ENCODE measurements around the gene KLK5.
A peak's percentile ranks its signal among the peaks of the same experiment; 100 is the strongest.
"Not testable (repeated sequence)": the region's sequence is repeated elsewhere in the genome, so short reads cannot be mapped to it uniquely, and the experiment has no call there.

KLK5 gene

DNA sequence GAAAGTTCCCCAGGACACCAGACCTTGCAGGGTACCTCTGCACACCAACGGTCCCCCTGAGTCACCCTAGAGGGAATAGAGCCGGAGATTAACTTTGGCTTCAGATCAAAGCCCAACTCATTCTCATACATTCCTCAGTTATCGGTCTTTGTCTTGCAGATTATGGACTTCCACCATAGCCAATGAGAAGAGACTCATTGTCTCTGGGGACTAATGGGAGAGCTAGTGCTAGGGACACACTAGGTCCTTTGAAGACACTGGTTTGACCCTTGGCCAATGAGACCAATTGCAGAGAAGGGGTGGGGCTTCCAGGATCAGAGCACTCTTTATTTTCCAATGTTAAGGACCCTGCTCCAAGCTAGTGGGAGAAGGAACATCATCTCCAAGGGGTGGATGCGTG, 24.8 kb upstream of the KLK5 start:
- H3K9me3 Mint-ChIP-seq = no peaks in the 10 kb centered on the region
- ATAC-seq (no peak), DNase-seq (no peak)
- H3K27ac Mint-ChIP-seq = no peak overlapping the region
- H3K27me3 Mint-ChIP-seq = peaks cover 79% of the 10 kb centered on the region
- no peaks in the 10 kb centered on the region for H3K4me1 Mint-ChIP-seq
- H3K4me3 Mint-ChIP-seq = no peak overlapping the region

DNA sequence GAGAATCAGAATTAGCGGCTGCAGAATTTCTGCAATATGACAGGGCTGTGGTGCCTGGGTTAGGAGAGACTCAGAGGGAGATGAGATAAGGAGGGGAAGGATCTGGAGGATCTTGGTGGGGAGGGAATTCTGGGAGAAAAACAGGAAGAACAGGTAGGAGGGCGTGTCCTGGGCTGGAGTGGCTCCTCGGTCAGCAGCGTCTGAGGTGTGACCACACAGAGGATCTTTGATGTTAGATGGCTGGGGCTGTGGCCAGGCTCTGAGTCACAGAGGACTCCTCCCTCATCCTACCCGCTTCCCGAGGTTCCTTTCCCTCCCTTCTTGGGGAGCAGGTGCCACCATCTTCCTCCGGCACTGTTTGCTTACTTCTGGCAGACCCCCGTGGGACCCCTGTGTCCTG, 22.9 kb upstream of the KLK5 start:
- Mint-ChIP-seq H3K9me3 (no peaks in the 10 kb centered on the region), H3K27me3 (peaks cover 78% of the 10 kb centered on the region), H3K27ac (no peak overlapping the region)

DNA sequence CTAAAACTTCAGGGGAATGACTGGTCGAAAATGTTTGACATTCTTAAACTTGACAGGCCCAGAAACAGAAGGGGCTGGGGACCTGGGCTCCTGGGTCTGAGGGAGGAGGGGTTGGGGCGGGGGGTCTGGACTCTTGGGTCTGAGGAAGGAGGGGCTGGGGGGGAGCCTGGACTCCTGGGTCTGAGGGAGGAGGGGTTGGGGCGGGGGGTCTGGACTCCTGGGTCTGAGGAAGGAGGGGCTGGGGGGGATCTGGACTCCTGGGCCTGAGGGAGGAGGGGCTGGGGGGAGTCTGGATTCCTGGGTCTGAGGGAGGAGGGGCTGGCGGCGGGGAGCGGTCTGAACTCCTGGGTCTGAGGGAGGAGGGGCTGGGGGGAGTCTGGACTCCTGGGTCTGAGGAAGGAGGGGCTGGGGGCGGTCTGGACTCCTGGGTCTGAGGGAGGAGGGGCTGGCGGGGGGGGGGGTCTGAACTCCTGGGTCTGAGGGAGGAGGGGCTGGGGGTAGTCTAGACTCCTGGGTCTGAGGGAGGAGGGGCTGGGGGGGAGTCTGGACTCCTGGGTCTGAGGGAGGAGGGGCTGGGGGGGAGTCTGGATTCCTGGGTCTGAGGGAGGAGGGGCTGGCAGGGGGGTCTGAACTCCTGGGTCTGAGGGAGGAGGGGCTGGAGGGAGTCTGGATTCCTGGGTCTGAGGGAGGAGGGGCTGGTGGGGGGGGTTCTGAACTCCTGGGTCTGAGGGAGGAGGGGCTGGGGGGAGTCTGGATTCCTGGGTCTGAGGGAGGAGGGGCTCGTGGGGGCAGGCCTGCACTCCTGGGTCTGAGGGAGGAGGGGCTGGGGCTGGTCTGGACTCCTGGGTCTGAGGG, 22.1 kb upstream of the KLK5 start:
- Mint-ChIP-seq H3K4me1 (no peaks in the 10 kb centered on the region), H3K4me3 (no peak overlapping the region), H3K27ac (no peak overlapping the region), H3K27me3 (peaks cover 78% of the 10 kb centered on the region), H3K9me3 (no peaks in the 10 kb centered on the region)
- DNase-seq (no peak), ATAC-seq (no peak)

More for the DNA sequence above, 22.9 kb upstream of the KLK5 start:
- no peak for ATAC-seq
- no peak for DNase-seq
- Mint-ChIP-seq H3K4me1 (no peaks in the 10 kb centered on the region), H3K4me3 (no peak overlapping the region)

DNA sequence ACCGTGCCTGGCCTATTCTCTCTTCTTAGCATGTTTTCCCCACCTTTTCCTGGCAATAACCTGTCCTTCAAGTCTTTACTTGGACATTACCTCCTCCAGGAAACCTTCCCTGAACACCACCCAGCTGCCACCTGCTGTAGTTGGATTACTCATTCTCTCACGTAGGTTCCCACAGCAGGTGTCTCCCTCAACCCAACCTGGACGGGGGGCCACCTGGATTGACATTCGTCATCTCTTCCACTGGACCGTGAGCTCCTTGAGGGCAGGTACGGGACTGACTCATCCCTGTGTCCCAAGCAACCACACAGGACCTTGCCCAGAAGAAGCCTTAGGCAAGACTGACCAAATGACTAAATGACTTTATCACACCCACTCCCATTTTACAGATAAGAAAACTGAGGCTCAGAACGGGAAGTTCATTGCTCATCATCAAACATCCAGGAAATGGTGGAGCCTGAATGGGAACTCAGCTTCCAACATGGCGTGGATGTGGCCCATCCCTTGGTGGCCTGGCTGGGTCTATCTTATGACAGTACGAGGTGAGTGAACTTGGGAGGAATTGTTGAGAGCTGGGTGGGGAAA, 20.0 kb upstream of the KLK5 start:
- ATAC-seq (no peak), DNase-seq (no peak)
- no peak overlapping the region for H3K27ac Mint-ChIP-seq
- peaks cover 64% of the 10 kb centered on the region for H3K27me3 Mint-ChIP-seq
- H3K4me1 Mint-ChIP-seq = no peaks in the 10 kb centered on the region
- no peaks in the 10 kb centered on the region for H3K9me3 Mint-ChIP-seq
- no peak overlapping the region for H3K4me3 Mint-ChIP-seq

DNA sequence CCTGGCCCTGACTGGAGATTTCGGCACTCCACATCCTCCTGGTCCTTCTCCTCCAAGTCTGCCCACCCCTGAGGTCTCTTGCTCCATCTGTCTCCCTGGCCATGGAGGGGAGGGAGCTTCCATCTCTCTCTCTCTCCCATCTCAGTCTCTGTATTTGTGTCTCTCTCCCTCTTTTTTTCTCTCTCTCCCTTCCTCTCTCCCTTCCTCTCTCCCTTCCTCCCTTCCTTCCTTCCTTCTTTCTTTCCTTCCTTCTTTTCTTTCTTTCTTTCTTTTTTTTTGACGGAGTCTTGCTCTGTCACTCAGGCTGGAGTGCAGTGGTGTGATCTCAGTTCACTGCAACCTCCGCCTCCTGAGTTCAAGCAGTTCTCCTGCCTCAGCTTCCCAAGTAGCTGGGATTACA, 17.0 kb upstream of the KLK5 start:
- not testable (repeated sequence) for DNase-seq, ATAC-seq, H3K9me3 Mint-ChIP-seq, H3K4me3 Mint-ChIP-seq, H3K4me1 Mint-ChIP-seq
- H3K27ac Mint-ChIP-seq = peak overlapping the region in 1 of 2 donors; percentile 52
- H3K27me3 Mint-ChIP-seq = peaks cover 72% of the 10 kb centered on the region

DNA sequence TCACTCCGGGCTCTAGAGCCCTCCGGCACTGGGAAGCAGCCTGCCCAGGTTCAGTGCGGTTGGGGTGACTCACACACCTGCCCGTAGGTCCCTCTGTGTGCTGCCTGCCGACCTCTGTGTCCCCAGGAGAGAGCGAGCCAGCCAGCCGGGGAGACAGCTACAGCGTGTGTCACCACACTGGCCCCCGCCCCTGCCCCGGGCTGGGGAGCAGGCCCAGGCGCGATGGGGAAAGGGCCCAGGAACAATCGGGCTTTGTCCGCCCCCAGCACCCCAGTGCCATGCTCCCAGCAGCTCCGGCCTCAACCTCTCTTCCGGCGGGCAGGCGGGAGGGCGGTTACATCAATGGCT, 16.5 kb upstream of the KLK5 start, which contains the start of gene KLK6:
Gene KLK6 (minus strand): TSS at position 179 of the 348 bp plus-strand sequence. CDS start 1,487 bp downstream, outside the sequence.
- no peaks in the 10 kb centered on the region for H3K9me3 Mint-ChIP-seq
- H3K4me3 Mint-ChIP-seq = no peak within 1 kb of the TSS
- peaks cover 72% of the 10 kb centered on the region for H3K27me3 Mint-ChIP-seq
- no peak for ATAC-seq
- DNase-seq = no peak
- no peaks in the 10 kb centered on the region for H3K4me1 Mint-ChIP-seq
- peak within 1 kb of the TSS in 1 of 2 donors; percentile 52 for H3K27ac Mint-ChIP-seq

DNA sequence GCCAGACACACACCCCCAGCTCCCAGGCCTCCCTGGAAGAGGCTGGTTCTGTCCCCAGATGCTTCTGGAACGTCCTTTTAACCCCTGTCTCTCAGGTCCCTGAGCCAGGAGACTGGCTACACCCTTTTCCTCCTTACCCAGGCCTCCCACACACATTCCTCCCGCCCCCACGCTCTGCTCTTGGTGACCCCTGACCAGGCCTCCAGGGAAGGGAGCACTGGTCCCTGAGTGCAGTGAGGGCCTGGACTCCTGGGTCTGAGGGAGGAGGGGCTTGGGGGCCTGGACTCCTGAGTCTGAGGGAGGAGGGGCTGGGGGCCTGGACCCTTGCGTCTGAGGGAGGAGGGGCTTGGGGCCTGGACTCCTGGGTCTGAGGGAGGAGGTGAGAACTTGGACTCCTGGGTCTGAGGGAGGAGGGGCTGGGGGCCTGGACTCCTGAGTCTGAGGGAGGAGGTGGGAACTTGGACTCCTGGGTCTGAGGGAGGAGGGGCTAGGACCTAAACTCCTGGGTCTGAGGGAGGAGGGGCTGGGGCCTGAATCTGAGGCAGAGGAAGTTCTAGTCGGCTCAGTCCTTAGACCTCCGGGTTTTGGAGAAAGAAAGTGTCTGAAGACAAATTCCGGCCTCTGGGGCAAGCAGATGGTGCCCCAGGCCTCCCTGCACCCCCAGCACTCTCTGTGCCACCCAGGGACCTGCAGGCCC, 16.0 kb upstream of the KLK5 start:
- Mint-ChIP-seq H3K4me3 (no peak overlapping the region), H3K4me1 (no peaks in the 10 kb centered on the region), H3K9me3 (peaks cover 1 to 4% of the 10 kb centered on the region in 2 donors), H3K27ac (no peak overlapping the region), H3K27me3 (peaks cover 74% of the 10 kb centered on the region)
- no peak for DNase-seq
- ATAC-seq = no peak

DNA sequence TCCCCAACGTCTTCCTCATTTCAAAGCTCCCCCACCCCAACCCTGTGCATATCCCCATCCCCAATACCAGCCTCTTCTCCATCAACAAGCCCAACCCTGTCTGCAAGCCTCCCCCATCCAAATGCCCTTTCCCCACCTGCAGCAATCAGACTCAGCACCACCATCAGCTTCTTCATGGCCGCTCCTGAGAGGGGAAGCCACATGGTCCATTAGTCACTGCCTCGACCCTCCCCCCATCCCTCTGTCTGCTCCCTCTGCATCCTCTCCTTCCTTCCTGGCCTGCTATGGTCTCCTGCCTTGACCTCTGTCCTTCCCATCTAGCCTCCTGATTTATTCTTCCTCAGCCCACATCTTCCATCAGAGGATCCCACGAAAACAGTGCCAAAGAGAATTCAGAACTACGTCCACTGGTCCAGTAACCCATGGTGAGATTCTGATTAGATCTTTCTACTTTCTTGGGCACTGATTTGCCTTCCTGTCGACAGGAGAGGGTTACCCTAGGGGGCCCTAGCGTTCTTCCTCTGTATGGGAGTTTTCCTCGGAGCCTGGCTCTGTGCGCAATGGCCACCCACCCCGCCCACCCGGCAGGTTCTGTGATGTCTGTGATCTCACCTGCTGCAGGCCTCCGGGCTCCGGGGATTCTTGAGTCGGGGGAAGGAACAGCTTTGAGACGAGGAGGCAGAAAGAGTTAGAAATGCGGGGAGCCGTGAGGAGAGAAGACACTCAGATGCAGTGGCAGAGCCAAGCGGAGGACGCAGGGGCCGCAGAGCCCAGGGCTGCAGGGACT, 15.3 kb upstream of the KLK5 start:
- DNase-seq (no peak), ATAC-seq (no peak)
- H3K9me3 Mint-ChIP-seq = peaks cover 6 to 8% of the 10 kb centered on the region in 2 donors
- H3K27me3 Mint-ChIP-seq = peaks cover 76% of the 10 kb centered on the region
- no peak overlapping the region for H3K4me3 Mint-ChIP-seq
- no peak overlapping the region for H3K27ac Mint-ChIP-seq
- H3K4me1 Mint-ChIP-seq = no peaks in the 10 kb centered on the region

DNA sequence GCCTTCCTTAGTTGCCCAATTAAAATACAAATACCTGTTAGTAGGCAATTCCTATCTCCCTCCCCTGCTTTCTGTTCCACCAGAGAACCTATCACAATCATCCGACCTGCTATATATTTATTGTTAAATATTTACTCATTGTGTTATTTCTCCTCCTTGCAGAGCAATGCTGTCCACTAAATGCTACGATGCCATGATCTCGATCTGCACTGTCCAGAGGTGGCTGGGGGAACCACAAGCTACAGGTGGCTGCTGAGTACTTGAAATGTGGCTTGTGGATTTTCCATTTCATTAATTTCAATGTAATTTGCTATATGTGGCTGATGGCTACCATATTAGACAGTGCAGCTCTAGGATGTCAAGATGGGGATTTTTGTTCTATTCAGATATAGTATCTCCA, 11.4 kb upstream of the KLK5 start:
- no peak overlapping the region for H3K4me3 Mint-ChIP-seq
- no peaks in the 10 kb centered on the region for H3K4me1 Mint-ChIP-seq
- no peak overlapping the region for H3K27ac Mint-ChIP-seq
- ATAC-seq (no peak), DNase-seq (no peak)
- H3K9me3 Mint-ChIP-seq = peaks cover 24 to 29% of the 10 kb centered on the region in 2 donors
- peaks cover 54% of the 10 kb centered on the region for H3K27me3 Mint-ChIP-seq

DNA sequence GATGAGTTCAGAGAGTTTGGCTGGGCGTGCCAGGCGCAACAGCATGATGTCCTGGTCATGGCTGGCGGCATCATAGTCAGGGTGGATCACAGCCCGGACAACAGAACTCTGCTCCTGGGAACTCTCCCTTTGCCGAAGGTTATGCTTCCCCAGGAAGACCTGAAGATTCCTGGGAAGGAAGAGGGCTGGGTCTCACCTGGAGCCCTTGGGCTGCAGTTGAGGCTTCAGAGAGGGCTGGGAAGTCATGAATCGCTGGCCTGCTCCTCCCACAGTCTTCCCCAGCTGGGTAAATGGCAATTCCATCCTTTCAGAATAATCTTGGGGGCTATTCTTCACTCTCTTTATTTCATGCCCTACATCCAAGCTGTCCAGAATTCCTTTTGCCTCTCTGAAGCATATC, 10.5 kb upstream of the KLK5 start:
- ATAC-seq = no peak
- no peak for DNase-seq
- H3K9me3 Mint-ChIP-seq = peaks cover 24 to 29% of the 10 kb centered on the region in 2 donors
- H3K4me3 Mint-ChIP-seq = no peak overlapping the region
- H3K4me1 Mint-ChIP-seq = no peaks in the 10 kb centered on the region
- H3K27me3 Mint-ChIP-seq = peaks cover 61% of the 10 kb centered on the region
- H3K27ac Mint-ChIP-seq = no peak overlapping the region

DNA sequence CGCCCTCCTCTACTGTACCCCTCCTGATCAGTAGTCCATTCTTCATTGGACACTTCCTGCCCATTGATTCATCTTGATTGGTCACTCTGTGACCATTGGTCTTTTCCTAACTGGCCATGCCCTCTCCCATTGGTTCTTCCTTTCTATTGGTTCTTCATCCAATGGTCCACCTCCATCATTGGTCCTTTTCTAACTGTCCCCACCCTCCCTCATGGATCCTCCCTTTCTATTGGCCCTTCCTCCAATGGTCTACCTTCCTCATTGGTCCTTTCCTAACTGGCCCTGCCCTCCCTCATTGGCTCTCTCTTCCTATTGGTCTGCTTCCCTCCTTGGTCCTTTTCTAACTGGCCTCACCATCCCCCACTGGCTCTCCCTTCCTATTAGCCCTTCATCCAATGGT, 9.4 kb upstream of the KLK5 start:
- no peaks in the 10 kb centered on the region for H3K4me1 Mint-ChIP-seq
- no peak overlapping the region for H3K4me3 Mint-ChIP-seq

DNA sequence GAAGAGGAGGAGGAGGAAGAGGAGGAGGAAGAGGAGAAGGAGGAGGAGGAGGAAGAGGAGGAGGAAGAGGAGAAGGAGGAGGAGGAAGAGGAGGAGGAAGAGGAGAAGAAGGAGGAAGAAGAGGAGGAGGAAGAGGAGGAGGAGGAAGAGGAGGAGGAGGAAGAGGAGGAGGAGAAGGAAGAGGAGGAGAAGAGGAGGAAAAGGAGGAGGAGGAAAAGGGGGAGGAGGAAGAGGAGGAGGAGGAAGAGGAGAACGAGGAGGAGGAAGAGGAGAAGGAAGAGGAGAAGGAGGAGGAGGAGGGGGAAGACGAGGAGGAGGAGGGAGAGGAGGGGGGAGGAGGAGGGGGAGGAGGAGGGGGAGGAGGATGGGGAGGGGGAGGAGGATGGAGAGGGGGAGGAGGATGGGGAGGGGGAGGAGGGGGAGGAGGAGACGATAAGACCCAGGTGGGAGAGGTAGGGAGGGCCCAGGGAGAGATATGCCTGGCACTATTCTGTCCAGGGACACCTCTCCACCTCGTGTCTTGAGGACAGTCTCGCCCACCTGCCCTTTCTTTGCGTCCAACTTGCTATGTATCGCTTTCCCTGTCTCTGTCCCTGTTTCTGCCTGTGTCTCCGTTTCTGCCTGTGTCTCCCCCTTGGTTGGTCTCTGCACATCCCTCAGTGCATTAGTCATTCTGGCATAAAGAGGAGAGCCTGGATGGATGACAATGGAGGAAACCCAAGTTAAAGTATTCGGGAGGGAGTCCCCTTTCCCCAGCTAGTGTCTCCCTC, 7.1 kb upstream of the KLK5 start:
- Mint-ChIP-seq H3K9me3 (peaks cover 24 to 29% of the 10 kb centered on the region in 2 donors), H3K4me3 (no peak overlapping the region), H3K27ac (no peak overlapping the region), H3K4me1 (no peaks in the 10 kb centered on the region), H3K27me3 (peaks cover 43% of the 10 kb centered on the region)
- ATAC-seq = peak; percentile 42
- DNase-seq = no peak

More for the DNA sequence above, 9.4 kb upstream of the KLK5 start:
- Mint-ChIP-seq H3K27ac (no peak overlapping the region), H3K9me3 (peaks cover 24 to 29% of the 10 kb centered on the region in 2 donors), H3K27me3 (peaks cover 61% of the 10 kb centered on the region)
- DNase-seq (no peak), ATAC-seq (no peak)

DNA sequence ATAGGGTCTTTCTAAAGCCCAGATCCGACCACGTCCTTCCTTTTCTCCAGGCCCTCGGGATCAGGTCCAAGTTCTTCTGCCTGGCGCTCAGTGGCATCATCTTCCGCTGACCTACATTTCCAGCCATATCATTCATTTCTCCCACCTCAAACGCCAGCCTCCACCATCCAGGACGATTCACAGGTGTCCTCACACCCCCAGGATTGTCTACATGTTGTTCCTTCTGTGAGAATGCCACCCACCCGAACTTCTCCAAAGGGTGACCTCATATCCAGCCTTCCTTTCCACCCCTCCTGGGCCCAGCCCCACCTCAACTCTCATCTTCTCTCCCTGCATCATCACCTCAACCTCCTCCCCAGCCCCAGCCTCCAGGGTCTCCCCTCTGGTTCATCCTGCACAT, 4.7 kb upstream of the KLK5 start:
- no peak for DNase-seq
- Mint-ChIP-seq H3K4me3 (no peak overlapping the region), H3K4me1 (no peaks in the 10 kb centered on the region), H3K9me3 (peaks cover 13 to 16% of the 10 kb centered on the region in 2 donors), H3K27me3 (peaks cover 45% of the 10 kb centered on the region), H3K27ac (no peak overlapping the region)
- no peak for ATAC-seq

DNA sequence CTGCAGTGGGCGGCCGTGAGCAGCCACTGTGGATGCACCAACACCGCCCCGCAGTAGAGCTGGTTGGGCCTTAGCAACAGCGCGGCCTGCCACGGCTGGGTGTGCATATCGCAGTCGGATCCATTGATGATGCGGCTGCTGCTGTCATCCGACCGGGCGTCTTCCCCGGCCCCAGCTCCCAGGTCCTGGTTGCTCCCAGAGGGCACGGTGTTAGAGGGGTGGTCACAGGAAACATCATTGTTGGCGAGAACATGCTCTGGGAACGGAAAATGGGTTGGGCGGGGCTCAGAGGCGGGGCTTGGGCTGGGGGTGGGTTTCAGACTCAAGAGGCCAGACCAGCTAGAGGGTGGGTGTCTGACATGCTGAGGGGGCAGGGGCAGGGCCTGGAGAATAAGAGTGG, 3.0 kb downstream of the KLK5 start:
- no peaks in the 10 kb centered on the region for H3K4me1 Mint-ChIP-seq
- H3K27me3 Mint-ChIP-seq = peaks cover 42% of the 10 kb centered on the region
- DNase-seq = no peak
- no peak overlapping the region for H3K27ac Mint-ChIP-seq
- ATAC-seq = no peak
- no peaks in the 10 kb centered on the region for H3K9me3 Mint-ChIP-seq
- no peak overlapping the region for H3K4me3 Mint-ChIP-seq

DNA sequence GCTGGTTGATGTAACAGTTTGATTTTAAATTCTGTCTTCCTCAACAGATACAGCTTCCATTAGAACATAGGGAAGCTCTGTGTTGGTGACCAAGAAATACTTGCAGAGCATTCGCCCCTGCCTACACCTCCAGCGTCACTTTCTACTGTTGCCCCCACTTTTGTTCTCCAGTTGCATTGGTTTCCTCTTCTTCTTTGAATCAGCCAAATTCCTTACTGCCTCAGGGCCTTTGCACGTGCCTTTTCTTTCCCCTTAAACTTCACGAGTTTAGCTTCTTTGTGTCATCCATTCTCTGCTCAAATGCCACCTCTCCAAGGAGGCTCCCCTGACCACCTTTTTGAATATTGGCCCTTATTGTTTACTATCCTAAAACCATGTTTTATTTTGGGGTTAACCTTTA, 5.7 kb downstream of the KLK5 start:
- no peaks in the 10 kb centered on the region for H3K9me3 Mint-ChIP-seq
- peaks cover 41% of the 10 kb centered on the region for H3K27me3 Mint-ChIP-seq
- H3K27ac Mint-ChIP-seq = no peak overlapping the region
- H3K4me1 Mint-ChIP-seq = no peaks in the 10 kb centered on the region
- no peak for ATAC-seq
- no peak overlapping the region for H3K4me3 Mint-ChIP-seq
- no peak for DNase-seq

Measured in stimulated activated naive CD8-positive, alpha-beta T cell treated with anti-CD3 and anti-CD28 coated beads, Interleukin-15, amount 100 ng/mL, for 72 hours (primary cell).